ENCODE data around the gene CCN2. TPM values are rescaled to one million over a fixed set of nuclear protein-coding genes. Genes with fewer than 3 reads are reported as not detected.

The CCN2 gene
- total RNA-seq, 1 experiment from 2014 or later, result 16.1 TPM

- no peak overlapping the region for H3K4me3 Mint-ChIP-seq (ENCODE audit: unreplicated experiment)
- no peak overlapping the region for H3K27ac Mint-ChIP-seq (ENCODE audit: unreplicated experiment)
- ChIA-PET CTCF (interaction anchor here (0.8 kb wide), 1 partner anchor 13 kb away, joined by 3 read pairs; the partner anchor contains the start of gene CCN2), POLR2A (interaction anchor here (1.2 kb wide), 1 partner anchor 14 kb away, joined by 3 read pairs; no protein-coding TSS in a partner anchor)
- Histone ChIP-seq H3K27me3 (replicated peaks; ENCODE audit: control insufficient read depth, insufficient read depth, low read length) (no peaks in the 10 kb centered on the region), H3K4me3 (ENCODE audit: low read depth, low read length) (no peak overlapping the region), H3K4me1 (no peaks in the 10 kb centered on the region), H3K9me3 (no peaks in the 10 kb centered on the region), H3K36me3 (ENCODE audit: control insufficient read depth, insufficient read depth, low read length) (no peaks in the 10 kb centered on the region)
- no peaks in the 10 kb centered on the region for H3K9me3 Mint-ChIP-seq (ENCODE audit: unreplicated experiment)
- no peaks in the 10 kb centered on the region for H3K36me3 Mint-ChIP-seq (ENCODE audit: insufficient read depth, unreplicated experiment)
- intact Hi-C loops (cut with micrococcal nuclease; ENCODE audit: unreplicated experiment), result no loop called here
- no peak for TF ChIP-seq CTCF (IDR thresholded peaks at IDR 0.05; ENCODE audit: insufficient read depth in 1 of 2, low read depth in 1 of 2, low read length in 1 of 2, severe bottlenecking in 1 of 2, unreplicated experiment in 1 of 2)
- no peak for DNase-seq
- no TSS peak for BruUV-seq (replicated peaks)
- H3K4me1 Mint-ChIP-seq (ENCODE audit: low read depth, unreplicated experiment), result peaks cover 6% of the 10 kb centered on the region
- H3K27me3 Mint-ChIP-seq (ENCODE audit: insufficient read depth, unreplicated experiment), result no peaks in the 10 kb centered on the region
Observed at GRCh38 chr6:131937703-131938631, 13.2 kb downstream of the CCN2 start.

GRCh38 chr6:131937226-131937625 lies 13.9 kb downstream of the CCN2 start:
- H3K4me1 Mint-ChIP-seq (ENCODE audit: low read depth, unreplicated experiment), result peaks cover 6% of the 10 kb centered on the region
- H3K36me3 Mint-ChIP-seq (ENCODE audit: insufficient read depth, unreplicated experiment), result no peaks in the 10 kb centered on the region
- Histone ChIP-seq H3K36me3 (ENCODE audit: control insufficient read depth, insufficient read depth, low read length) (no peaks in the 10 kb centered on the region), H3K4me3 (ENCODE audit: low read depth, low read length) (no peak overlapping the region), H3K27me3 (replicated peaks; ENCODE audit: control insufficient read depth, insufficient read depth, low read length) (no peaks in the 10 kb centered on the region), H3K4me1 (no peaks in the 10 kb centered on the region), H3K9me3 (no peaks in the 10 kb centered on the region)
- ChIA-PET CTCF (no interaction called here), POLR2A (no interaction called here)
- DNase-seq, result no peak
- BruUV-seq (replicated peaks), result no TSS peak
- no peaks in the 10 kb centered on the region for H3K9me3 Mint-ChIP-seq (ENCODE audit: unreplicated experiment)
- TF ChIP-seq CTCF (IDR thresholded peaks at IDR 0.05; ENCODE audit: insufficient read depth in 1 of 2, low read depth in 1 of 2, low read length in 1 of 2, severe bottlenecking in 1 of 2, unreplicated experiment in 1 of 2), result no peak
- intact Hi-C loops (cut with micrococcal nuclease; ENCODE audit: unreplicated experiment), result no loop called here
- no peak overlapping the region for H3K4me3 Mint-ChIP-seq (ENCODE audit: unreplicated experiment)
- H3K27ac Mint-ChIP-seq (ENCODE audit: unreplicated experiment), result no peak overlapping the region
- peaks cover 3% of the 10 kb centered on the region for H3K27me3 Mint-ChIP-seq (ENCODE audit: insufficient read depth, unreplicated experiment)

GRCh38 chr6:131936156-131936555 lies 15.0 kb downstream of the CCN2 start:
- TF ChIP-seq CTCF (IDR thresholded peaks at IDR 0.05; ENCODE audit: insufficient read depth in 1 of 2, low read depth in 1 of 2, low read length in 1 of 2, severe bottlenecking in 1 of 2, unreplicated experiment in 1 of 2), result no peak
- Histone ChIP-seq H3K36me3 (ENCODE audit: control insufficient read depth, insufficient read depth, low read length) (no peaks in the 10 kb centered on the region), H3K4me1 (no peaks in the 10 kb centered on the region), H3K27me3 (replicated peaks; ENCODE audit: control insufficient read depth, insufficient read depth, low read length) (no peaks in the 10 kb centered on the region), H3K9me3 (no peaks in the 10 kb centered on the region), H3K4me3 (ENCODE audit: low read depth, low read length) (no peak overlapping the region)
- CTCF ChIA-PET, result no interaction called here
- H3K36me3 Mint-ChIP-seq (ENCODE audit: insufficient read depth, unreplicated experiment), result no peaks in the 10 kb centered on the region
- no TSS peak for BruUV-seq (replicated peaks)
- peaks cover 6% of the 10 kb centered on the region for H3K4me1 Mint-ChIP-seq (ENCODE audit: low read depth, unreplicated experiment)
- H3K4me3 Mint-ChIP-seq (ENCODE audit: unreplicated experiment), result no peak overlapping the region
- H3K27ac Mint-ChIP-seq (ENCODE audit: unreplicated experiment), result no peak overlapping the region
- no peak for DNase-seq
- POLR2A ChIA-PET, result interaction anchor here (0.6 kb wide), 1 partner anchor 15 kb away, joined by 3 read pairs; the partner anchor contains the start of gene CCN2
- peaks cover 3% of the 10 kb centered on the region for H3K27me3 Mint-ChIP-seq (ENCODE audit: insufficient read depth, unreplicated experiment)
- intact Hi-C loops (cut with micrococcal nuclease; ENCODE audit: unreplicated experiment), result no loop called here
- H3K9me3 Mint-ChIP-seq (ENCODE audit: unreplicated experiment), result no peaks in the 10 kb centered on the region
